ENCODE results near the gene SLC15A3.
"Not testable (repeated sequence)": the region's sequence is repeated elsewhere in the genome, so short reads cannot be mapped to it uniquely, and the experiment has no call there.

Gene SLC15A3

DNA sequence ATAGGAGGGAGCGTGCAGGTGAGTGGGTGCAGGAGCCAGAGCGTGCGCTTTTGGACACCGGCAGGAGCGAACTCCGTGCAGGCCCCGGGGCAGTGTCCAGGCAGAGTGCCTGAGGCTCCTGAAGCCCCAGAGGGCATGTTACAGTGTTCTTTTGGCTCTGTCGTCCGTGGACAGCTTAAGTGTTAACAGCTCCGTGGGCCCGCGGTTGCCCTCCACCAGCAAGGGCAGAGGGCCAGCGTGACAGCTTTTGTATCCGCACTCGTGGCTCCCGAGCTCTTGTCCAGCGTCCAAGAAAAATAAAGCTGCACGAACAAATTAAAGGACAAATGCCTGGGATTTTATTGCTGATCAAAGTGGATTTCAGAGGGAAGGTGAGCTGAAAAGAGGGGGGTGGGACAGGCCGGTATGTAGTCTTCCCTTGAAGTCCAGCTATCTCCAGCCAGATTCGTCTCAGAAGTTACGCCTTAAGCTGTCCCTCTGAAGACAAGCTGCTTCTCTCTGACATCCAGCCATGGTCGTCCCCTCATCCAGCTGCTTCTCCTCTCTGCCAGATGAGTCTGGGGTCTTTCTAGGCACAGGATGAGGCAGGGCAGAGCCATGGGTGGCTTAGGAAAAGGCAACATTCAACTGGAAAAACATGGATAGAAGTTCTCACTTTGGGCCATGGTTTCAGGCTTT, 39.0 kb downstream of the SLC15A3 start:
- no peak for DNase-seq

DNA sequence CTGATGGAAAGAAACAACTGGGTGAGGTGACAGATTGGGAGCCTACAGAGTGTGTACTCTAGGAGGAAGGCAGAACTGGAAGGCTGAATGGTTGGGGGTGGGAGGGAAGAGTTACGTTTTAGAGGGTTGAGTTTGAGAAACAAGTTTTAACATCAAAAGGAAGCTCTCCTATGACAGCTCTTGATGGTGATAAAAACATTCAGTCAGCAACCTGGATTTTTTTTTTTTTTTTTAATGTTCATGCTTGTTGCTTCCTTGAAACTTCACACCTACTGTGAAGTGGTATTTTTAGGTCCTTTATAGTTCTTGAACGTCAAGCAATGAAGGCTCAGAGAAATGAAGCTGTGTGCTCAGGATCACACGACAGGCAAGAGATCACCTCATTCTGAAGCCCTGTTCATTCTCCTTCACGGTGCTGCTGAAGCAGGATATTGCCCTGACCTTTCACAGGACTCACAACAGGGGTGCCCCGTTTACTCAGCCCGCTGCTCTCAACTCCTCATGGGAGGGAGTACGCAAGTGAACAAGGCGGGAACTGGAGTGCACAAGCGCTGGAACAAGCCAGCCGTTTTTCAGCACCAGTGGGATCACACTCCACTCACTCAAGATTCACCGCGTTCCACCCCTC, 39.6 kb downstream of the SLC15A3 start:
- DNase-seq, result peak; percentile 41

DNA sequence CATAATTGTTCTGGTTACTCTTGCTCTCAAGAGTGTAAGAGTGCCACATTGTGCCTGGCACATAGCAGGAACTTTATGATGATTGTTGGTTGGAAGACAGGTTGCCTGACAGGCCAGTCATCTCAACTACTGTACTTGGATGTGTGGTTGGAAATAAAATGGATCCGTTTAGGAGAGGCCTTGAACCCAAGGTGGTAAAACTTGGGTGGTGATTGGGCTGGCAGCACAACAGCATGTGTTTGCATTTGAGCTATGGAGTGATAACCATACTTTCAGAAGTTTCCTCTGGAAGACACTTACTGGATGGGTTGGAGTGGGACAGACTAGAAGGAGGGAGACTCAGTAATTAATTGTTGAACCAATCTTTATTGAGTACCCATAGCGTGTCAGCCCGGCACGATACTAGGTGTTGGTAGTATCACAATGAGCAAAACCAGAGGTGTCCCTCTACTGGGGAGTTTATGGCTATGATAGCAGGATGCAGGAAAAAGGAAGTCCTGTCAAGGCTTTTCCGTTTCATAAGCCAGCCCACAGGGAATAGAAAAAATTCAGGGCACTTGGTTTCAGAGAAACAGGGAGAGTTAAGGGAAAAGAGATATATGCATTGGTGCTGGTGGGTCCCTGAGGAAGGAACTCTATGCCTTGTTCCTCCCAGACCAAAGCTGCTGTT, 41.1 kb downstream of the SLC15A3 start:
- DNase-seq, result no peak

GRCh38 chr11:60910281-60910687, 41.7 kb downstream of the SLC15A3 start:
- no peak for DNase-seq

GRCh38 chr11:60909680-60910280, 42.2 kb downstream of the SLC15A3 start:
- DNase-seq, result not testable (repeated sequence)

- no peak for DNase-seq
Measured at GRCh38 chr11:60908803-60909202, 43.2 kb downstream of the SLC15A3 start.

DNA sequence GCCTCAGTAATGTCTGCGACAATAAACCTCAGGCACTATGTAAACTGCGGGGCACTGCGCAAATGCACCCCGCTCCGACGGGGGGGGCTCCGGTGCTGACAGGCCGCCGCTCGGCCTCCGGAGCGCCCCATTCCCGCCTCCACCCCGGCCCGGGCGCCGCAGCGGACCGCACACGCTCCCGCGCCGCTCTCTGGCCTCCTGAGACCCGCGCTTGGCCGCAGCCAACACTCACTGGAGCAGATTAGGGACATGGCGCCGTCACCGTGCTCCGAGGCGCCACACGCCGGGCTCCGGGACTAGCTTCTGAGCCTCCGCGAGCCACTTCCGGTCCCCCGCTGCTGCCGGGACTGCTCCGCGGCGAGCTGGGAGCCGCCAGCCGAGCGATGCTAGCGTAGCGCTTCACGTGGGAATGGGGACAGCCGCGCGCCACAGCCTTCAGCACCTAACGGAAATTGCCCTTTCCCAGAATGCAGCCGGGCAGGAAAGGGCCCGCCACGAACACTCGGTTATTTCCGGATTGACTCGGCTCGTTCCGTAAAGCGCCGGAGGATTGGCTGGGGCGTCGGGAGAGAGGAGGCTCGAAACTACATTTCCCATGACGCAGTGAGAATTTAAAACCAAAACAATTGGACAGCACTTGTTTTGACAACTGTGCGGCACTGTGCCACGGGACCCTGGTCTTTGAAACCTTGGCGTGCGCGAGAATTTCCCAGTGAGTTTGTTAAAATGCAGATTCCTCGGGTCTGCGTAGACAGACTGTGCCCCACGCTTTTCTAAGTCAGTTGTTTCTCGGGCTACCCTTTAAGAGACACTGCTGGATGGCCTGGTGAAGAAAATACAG, 45.6 kb downstream of the SLC15A3 start, which contains the start of gene PRPF19:
Gene PRPF19 (minus strand): TSS at position 454 of the 841 bp plus-strand sequence. CDS start 203 bp downstream, at position 251.
- peak; percentile 97 for DNase-seq

- DNase-seq, result peak; percentile 50
Measured at GRCh38 chr11:60905551-60906113, 46.3 kb downstream of the SLC15A3 start.

- DNase-seq, result no peak
Measured at GRCh38 chr11:60905047-60905446, 46.9 kb downstream of the SLC15A3 start.

DNA sequence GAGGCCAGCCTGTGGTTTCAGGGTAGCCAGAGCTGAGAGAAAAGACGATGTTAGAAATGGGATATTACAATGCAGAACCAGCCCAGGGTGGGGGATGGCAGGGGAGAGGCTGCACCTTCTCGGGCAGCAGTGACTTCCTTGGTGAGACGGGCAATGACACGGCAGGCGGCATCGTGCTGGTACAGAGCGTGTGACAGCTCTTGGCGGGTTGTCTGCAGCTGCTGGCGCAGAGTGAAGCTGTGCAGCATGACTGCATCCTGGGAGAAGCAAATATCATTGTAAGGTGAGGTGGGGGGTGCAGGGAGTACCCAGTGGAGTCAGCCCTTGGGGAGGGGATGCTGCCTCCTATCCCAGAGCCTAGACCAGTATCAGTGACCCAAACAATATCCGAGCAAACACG, 49.4 kb downstream of the SLC15A3 start:
- DNase-seq, result no peak

DNA sequence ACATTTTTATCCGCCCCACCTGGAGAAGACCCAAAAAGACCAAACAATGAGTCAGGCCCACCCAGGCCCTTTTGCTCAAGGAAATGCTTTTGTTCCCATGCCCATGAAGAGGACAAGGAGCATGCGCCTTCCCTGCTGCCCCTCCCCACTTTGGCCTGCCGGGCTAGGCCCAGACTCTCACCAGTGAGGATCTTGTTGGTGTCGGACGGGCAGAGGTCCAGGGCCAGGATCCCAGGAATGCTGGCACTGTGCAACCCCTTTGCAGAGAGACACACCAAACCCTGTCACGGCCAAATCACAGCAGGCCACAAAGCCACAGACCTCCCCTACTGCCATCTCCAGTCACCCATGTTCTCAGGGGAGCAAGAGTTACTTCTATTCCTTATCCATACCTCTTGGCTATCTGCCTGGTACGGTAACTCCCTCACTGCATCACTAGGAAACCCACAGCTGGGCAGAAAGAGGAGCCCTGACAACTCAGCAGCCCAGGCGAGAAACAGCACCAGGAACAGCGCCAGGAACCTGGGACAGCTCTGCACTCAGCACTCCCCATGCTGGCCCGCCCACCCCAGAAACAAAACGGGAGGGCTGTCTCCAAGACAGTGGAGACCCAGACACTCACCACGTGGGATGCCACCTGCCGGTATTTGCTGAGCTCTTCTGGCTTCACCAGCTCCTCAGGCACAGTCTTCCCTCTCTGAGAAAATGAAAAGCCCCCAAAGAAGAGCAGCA, 51.1 kb downstream of the SLC15A3 start:
- DNase-seq, result no peak

DNA sequence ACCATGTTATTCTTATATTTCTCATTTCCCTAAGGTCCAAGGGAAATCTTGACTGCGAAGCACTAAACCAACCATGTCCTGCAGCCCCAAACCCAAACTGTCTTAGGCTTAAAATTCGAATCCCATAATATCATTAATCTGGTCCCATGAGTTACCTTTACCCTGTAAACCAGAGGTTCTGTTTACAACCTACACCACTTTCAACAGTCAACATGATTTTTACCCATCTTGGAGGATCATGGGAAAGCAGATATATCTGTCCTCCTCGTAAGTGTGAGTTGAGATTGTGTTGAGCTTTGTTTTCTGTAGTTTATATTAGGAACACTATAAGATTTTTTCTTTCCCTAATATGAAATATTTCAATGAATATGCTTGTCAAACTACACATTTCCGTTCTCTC, 52.0 kb downstream of the SLC15A3 start:
- no peak for DNase-seq

- DNase-seq, result peak; percentile 29
Measured at GRCh38 chr11:60899046-60899936, 52.7 kb downstream of the SLC15A3 start.

GRCh38 chr11:60897496-60897895, 54.5 kb downstream of the SLC15A3 start:
- DNase-seq, result no peak

DNA sequence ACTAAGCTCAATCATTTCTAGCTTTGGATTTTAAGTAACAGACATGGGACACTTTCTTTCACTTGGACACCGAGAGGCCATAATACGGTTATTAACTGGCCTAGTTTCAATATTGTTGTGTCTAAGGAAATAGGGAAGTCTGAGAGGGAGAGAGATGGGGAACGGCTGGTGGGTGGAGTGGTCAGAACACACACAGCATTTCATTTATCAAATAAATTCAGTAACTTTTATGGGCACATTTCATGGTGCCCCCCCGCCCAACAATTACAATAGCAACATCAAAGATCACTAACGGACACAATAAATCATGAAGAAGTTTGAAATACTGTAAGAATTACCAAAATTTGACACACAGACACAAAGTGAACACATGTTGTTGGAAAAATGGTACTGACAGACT, 56.3 kb downstream of the SLC15A3 start:
- no peak for DNase-seq

DNA sequence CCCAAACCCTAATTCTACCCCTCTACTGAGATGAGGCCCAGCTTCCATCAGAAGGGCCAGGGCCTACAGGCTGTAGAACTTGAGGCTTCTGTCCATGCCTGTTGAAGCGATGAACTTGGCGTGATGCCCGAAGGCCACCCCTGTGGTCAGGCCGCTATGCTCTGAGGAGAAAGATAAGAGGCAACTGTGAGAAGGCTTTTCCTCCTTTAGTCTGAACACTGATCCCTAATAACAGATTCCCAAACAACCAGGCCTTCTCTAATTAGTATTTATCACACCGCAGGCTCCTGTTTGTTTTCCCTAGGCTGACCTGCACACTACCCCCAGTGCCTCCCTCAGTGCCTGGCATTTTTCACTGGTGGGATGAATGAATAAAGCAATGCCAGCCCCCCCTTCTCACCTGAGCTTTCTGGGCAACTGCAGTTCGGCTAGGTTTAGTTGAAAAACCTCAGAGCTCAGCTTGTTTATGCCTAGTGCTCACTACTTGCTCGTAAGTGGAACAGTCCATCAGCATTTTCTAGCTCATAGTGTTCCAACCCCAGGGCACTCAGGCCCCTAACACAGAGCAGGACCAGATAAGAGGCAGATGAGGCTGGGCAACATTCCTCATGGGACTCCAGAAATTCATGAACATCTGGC, 60.8 kb downstream of the SLC15A3 start:
- no peak for DNase-seq

GRCh38 chr11:60890696-60891095, 61.3 kb downstream of the SLC15A3 start:
- DNase-seq, result no peak

DNA sequence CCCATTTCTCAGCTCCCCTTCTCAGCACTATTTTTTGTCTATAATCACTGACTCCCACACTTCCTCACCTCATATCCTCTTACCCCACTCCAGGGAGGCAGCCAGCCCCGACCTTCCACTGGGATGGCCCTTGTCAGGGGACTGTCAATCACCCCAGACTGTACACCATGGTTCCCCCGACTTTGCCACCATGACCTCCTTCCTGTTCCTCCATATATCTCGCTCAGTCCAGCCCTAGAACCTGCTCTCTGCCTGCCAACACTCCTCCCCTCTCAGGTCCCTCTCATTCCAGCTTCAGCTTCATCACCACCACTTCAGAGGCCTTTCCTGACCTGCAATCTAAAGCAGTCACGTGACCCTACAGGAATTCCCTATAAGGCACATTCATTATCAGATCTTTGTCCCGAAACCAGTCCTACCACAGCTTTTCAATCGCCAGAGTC, 62.1 kb downstream of the SLC15A3 start:
- DNase-seq, result no peak

DNA sequence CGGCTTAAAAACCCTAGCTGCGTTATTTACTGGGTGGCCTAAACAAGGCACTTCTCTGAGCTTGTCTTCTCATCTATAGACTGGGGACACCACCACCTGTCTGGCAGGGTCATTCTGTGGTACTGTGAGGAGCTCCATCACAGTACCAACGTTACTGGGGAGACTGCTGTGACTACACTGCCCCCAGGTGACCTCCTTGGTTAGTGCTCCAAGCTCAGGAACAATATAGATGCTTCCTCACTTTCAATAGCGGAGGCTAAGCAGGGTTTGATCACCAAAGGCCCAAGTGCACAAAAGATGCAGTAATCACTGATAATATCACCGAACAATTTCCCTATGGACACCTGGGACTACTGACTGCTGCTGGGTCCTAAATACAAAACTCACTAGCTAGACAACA, 64.4 kb downstream of the SLC15A3 start:
- DNase-seq, result peak; percentile 42

Data from CD4-positive, alpha-beta T cell treated with Interleukin-6 for 4 hours (primary cell).